ENCODE results near the gene ITIH4. TPM values are rescaled to one million over a fixed set of nuclear protein-coding genes. Genes with fewer than 3 reads are reported as not detected.

The ITIH4 gene
- polyA plus RNA-seq, 3 donors, result 0.59 to 47.7 TPM; not detected in 1

- H3K27me3 ChIP-seq (ENCODE audit: control insufficient read depth in 2 of 2, insufficient read depth in 2 of 2, low read length in 2 of 2), result no peaks in the 10 kb centered on the region
- H3K79me2 ChIP-seq (ENCODE audit: insufficient read depth, low read length), result no peaks in the 10 kb centered on the region
- peaks cover 8% of the 10 kb centered on the region for H3K4me1 Mint-ChIP-seq
- H2AFZ ChIP-seq (ENCODE audit: insufficient read depth, low read depth, low read length, poor library complexity, severe bottlenecking), result no peak overlapping the region
- no peak overlapping the region for H3K27ac ChIP-seq (ENCODE audit: low read depth in 1 of 2, low read length in 2 of 2)
- intact Hi-C loops (cut with micrococcal nuclease), result no loop called here
- H3K4me3 ChIP-seq (replicated peaks in 1 of 3; ENCODE audit: low read depth in 2 of 3, low read length in 3 of 3), result no peak overlapping the region
- no peak overlapping the region for H3K4me3 Mint-ChIP-seq
- no peaks in the 10 kb centered on the region for H4K20me1 ChIP-seq (ENCODE audit: insufficient read depth, low read length)
- TF ChIP-seq, protein P1, sequence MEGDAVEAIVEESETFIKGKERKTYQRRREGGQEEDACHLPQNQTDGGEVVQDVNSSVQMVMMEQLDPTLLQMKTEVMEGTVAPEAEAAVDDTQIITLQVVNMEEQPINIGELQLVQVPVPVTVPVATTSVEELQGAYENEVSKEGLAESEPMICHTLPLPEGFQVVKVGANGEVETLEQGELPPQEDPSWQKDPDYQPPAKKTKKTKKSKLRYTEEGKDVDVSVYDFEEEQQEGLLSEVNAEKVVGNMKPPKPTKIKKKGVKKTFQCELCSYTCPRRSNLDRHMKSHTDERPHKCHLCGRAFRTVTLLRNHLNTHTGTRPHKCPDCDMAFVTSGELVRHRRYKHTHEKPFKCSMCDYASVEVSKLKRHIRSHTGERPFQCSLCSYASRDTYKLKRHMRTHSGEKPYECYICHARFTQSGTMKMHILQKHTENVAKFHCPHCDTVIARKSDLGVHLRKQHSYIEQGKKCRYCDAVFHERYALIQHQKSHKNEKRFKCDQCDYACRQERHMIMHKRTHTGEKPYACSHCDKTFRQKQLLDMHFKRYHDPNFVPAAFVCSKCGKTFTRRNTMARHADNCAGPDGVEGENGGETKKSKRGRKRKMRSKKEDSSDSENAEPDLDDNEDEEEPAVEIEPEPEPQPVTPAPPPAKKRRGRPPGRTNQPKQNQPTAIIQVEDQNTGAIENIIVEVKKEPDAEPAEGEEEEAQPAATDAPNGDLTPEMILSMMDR (IDR thresholded peaks at IDR 0.05), result no peak
- no peak overlapping the region for H3K9ac ChIP-seq (ENCODE audit: insufficient read depth, low read length, poor library complexity, severe bottlenecking)
- H3K36me3 Mint-ChIP-seq, result no peaks in the 10 kb centered on the region
- H3K9me3 ChIP-seq (replicated peaks in 1 of 2; ENCODE audit: control insufficient read depth in 1 of 2, insufficient read depth in 1 of 2, low read length in 2 of 2), result no peaks in the 10 kb centered on the region
- peaks cover 10 to 13% of the 10 kb centered on the region in 2 donors for H3K4me1 ChIP-seq (ENCODE audit: control insufficient read depth in 1 of 2, insufficient read depth in 2 of 2, low read length in 2 of 2)
- H3K9me3 Mint-ChIP-seq, result no peaks in the 10 kb centered on the region
- peaks cover 3 to 10% (median 7%) of the 10 kb centered on the region in 3 donors for H3K27me3 Mint-ChIP-seq (ENCODE audit: low read depth in 3 of 3)
- H3K36me3 ChIP-seq (replicated peaks in 1 of 2; ENCODE audit: control insufficient read depth in 1 of 2, insufficient read depth in 2 of 2, low read length in 2 of 2), result no peaks in the 10 kb centered on the region
- H3K27ac Mint-ChIP-seq, result no peak overlapping the region
- no peak overlapping the region for H3K4me2 ChIP-seq (replicated peaks; ENCODE audit: extremely low read depth, low read length, poor library complexity, severe bottlenecking)
- no peak for DNase-seq
- WGBS (ENCODE audit: insufficient coverage), result 97% methylated on average over 7 of the region's 7 CpGs
Measured at GRCh38 chr3:52790337-52790736, 40.1 kb downstream of the ITIH4 start.

DNA sequence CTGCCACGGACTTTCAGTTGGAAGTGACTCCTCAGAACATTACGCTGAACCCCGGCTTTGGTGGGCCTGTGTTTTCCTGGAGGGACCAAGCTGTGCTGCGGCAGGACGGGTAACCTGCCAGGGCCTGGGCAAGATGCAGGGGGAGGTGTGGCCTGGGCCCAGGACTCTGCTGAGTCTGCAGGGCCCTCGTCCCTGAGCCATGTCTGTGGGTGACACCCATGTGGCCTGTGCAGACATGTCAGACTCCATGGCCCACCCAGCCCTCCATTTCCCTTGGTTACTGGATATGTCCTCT lies 40.8 kb downstream of the ITIH4 start:
- no peaks in the 10 kb centered on the region for H3K79me2 ChIP-seq (ENCODE audit: insufficient read depth, low read length)
- Mint-ChIP-seq H3K27me3 (ENCODE audit: low read depth in 3 of 3) (peaks cover 3 to 15% (median 7%) of the 10 kb centered on the region in 3 donors), H3K9me3 (no peaks in the 10 kb centered on the region), H3K4me3 (no peak overlapping the region), H3K36me3 (no peaks in the 10 kb centered on the region), H3K4me1 (peaks cover 8% of the 10 kb centered on the region), H3K27ac (no peak overlapping the region)
- intact Hi-C loops (cut with micrococcal nuclease), result no loop called here
- TF ChIP-seq, protein P1 (IDR thresholded peaks at IDR 0.05), result no peak
- no peak overlapping the region for H3K4me2 ChIP-seq (replicated peaks; ENCODE audit: extremely low read depth, low read length, poor library complexity, severe bottlenecking)
- no peaks in the 10 kb centered on the region for H3K36me3 ChIP-seq (replicated peaks in 1 of 2; ENCODE audit: control insufficient read depth in 1 of 2, insufficient read depth in 2 of 2, low read length in 2 of 2)
- no peaks in the 10 kb centered on the region for H3K27me3 ChIP-seq (ENCODE audit: control insufficient read depth in 2 of 2, insufficient read depth in 2 of 2, low read length in 2 of 2)
- H4K20me1 ChIP-seq (ENCODE audit: insufficient read depth, low read length), result no peaks in the 10 kb centered on the region
- no peak for DNase-seq
- H3K4me3 ChIP-seq (replicated peaks in 1 of 3; ENCODE audit: low read depth in 2 of 3, low read length in 3 of 3), result no peak overlapping the region
- no peaks in the 10 kb centered on the region for H3K9me3 ChIP-seq (replicated peaks in 1 of 2; ENCODE audit: control insufficient read depth in 1 of 2, insufficient read depth in 1 of 2, low read length in 2 of 2)
- no peak overlapping the region for H3K9ac ChIP-seq (ENCODE audit: insufficient read depth, low read length, poor library complexity, severe bottlenecking)
- no peak overlapping the region for H2AFZ ChIP-seq (ENCODE audit: insufficient read depth, low read depth, low read length, poor library complexity, severe bottlenecking)
- peaks cover 10 to 13% of the 10 kb centered on the region in 2 donors for H3K4me1 ChIP-seq (ENCODE audit: control insufficient read depth in 1 of 2, insufficient read depth in 2 of 2, low read length in 2 of 2)
- no peak overlapping the region for H3K27ac ChIP-seq (ENCODE audit: low read depth in 1 of 2, low read length in 2 of 2)
- WGBS (ENCODE audit: insufficient coverage), result 96% methylated on average over 6 of the region's 6 CpGs
